ENCODE results near the gene BCKDHA. TPM values are rescaled to one million over a fixed set of nuclear protein-coding genes. Genes with fewer than 3 reads are reported as not detected.
A peak's percentile ranks its signal among the peaks of the same experiment; 100 is the strongest.

Gene BCKDHA
- total RNA-seq, 4 donors from 2014 or later, result 40.7 to 75.2 (median 54.0) TPM

DNA sequence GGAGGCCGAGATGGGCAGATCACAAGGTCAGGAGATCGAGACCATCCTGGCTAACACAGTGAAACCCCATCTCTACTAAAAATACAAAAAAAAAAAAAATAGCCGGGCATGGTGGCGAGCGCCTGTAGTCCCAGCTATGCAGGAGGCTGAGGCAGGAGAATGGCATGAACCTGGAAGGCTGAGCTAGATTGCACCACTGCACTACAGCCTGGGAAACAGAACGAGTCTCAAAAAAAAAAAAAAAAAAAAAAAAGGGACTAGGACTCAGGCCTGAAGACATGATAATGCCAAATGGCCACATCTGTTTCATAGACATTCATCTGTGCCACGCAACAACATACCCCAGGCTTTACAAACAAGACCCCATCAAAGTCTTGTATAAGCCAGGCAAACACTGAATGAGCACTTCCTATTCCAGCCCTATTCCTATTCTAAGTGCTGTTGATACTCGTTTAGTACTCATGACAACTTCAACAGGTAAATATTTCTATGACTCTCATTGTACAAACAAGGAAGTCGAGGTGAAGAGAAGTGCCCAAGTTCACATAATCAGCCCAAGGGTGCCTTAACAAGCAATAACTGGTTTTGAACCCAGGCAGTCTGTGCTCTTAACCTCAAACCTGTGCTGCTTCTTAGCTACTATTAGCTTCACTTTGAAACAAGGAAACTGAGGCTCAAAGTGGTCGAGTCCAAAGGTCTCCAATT, 35.3 kb upstream of the BCKDHA start:
- H3K4me3 ChIP-seq, result no peak overlapping the region
- 90% methylated on average over 10 of the region's 10 CpGs for WGBS
- peaks cover 5 to 26% (median 20%) of the 10 kb centered on the region in 4 donors for H3K4me1 ChIP-seq
- DNase-seq (ENCODE audit: extremely low spot score), result no peak
- intact Hi-C loops (cut with DNase I), result no loop called here
- H3K27ac ChIP-seq (replicated peaks in 1 of 4), result no peak overlapping the region
- H3K9me3 ChIP-seq, result no peaks in the 10 kb centered on the region
- TF ChIP-seq POLR2AphosphoS5 (IDR thresholded peaks at IDR 0.05) (no peak), EP300 (IDR thresholded peaks at IDR 0.05) (no peak), POLR2A (IDR thresholded peaks at IDR 0.05; ENCODE audit: low read depth) (no peak)
- TF ChIP-seq, protein P1, sequence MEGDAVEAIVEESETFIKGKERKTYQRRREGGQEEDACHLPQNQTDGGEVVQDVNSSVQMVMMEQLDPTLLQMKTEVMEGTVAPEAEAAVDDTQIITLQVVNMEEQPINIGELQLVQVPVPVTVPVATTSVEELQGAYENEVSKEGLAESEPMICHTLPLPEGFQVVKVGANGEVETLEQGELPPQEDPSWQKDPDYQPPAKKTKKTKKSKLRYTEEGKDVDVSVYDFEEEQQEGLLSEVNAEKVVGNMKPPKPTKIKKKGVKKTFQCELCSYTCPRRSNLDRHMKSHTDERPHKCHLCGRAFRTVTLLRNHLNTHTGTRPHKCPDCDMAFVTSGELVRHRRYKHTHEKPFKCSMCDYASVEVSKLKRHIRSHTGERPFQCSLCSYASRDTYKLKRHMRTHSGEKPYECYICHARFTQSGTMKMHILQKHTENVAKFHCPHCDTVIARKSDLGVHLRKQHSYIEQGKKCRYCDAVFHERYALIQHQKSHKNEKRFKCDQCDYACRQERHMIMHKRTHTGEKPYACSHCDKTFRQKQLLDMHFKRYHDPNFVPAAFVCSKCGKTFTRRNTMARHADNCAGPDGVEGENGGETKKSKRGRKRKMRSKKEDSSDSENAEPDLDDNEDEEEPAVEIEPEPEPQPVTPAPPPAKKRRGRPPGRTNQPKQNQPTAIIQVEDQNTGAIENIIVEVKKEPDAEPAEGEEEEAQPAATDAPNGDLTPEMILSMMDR (IDR thresholded peaks at IDR 0.05), result no peak
- H3K27me3 ChIP-seq, result no peaks in the 10 kb centered on the region
- no peaks in the 10 kb centered on the region for H3K36me3 ChIP-seq

DNA sequence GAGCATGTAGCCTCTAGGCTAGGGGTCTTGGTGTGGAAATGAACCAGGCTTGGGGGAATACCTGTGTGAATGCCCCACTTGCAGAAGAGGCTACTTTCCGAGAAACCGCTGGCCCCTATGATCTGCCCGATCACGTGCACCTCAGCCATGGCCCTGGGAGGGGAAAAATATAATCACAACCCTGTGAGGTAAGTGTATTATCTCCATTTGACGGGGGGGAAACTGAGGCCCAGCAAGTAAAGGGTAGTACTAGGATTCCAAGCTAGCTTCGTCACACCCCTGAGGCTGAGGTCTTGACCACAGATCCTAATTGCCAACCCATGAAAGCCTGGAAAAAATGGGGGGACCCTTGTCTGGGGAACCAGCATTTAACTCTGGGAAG, 34.3 kb upstream of the BCKDHA start:
- H3K27me3 ChIP-seq, result no peaks in the 10 kb centered on the region
- H3K9me3 ChIP-seq, result no peaks in the 10 kb centered on the region
- peak overlapping the region; percentile 93 to 99 (median 96) for H3K27ac ChIP-seq (replicated peaks in 1 of 4)
- H3K4me3 ChIP-seq, result peak overlapping the region; percentile 65 to 82 (median 74)
- peaks cover 0 to 4% (median 0%) of the 10 kb centered on the region in 4 donors for H3K36me3 ChIP-seq
- TF ChIP-seq EP300 (IDR thresholded peaks at IDR 0.05), result no peak
- TF ChIP-seq, protein P1 (IDR thresholded peaks at IDR 0.05), result no peak
- TF ChIP-seq POLR2AphosphoS5 (IDR thresholded peaks at IDR 0.05), result no peak
- TF ChIP-seq POLR2A (IDR thresholded peaks at IDR 0.05; ENCODE audit: low read depth), result no peak
- peaks cover 5 to 26% (median 20%) of the 10 kb centered on the region in 4 donors for H3K4me1 ChIP-seq
- intact Hi-C loops (cut with DNase I), result no loop called here
- DNase-seq (ENCODE audit: extremely low spot score), result no peak
- WGBS, result 50% methylated on average over 6 of the region's 6 CpGs

DNA sequence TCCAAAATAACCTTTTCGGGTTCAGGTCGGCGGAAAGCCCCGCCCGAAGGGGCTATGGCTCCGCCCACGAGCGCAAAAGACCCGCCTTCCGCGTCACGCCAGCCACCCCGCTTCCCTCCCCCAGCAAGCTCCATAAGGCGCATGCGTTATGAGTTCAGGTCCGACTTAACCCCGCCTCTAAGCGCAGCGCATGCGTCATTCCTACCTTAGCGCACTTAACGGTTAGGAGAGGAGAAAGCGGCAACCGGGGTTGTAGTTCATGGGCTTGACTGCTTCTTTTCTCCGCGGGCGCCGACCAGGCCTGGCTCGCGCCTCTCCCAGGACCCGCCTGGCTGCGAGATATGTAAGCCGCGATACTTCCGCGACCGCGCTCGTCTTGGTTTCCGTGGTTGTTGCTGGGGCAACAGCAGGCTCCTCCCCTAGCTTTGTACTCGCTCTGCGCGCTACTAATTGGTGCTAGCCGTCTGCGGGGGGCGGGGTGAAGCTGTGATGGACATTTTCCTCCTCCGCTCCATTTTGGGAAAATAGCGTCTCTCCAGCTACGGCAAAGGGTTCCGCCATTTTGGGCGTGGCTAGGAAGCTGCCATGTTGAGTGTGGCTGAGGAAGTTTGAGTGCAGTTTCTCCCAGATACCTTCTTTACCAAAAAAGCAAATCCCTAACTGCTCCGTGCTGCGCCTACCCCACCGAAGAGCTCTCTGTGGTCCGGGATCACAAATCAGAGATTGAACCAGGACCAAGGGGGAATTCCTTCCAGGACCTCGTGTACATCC, 33.7 kb upstream of the BCKDHA start, which contains the start of gene B9D2:
B9D2 (minus strand) TSS at position 397 of the 771 bp plus-strand sequence. CDS start 630 bp downstream, outside the sequence.
- DNase-seq (ENCODE audit: extremely low spot score), result peak; percentile 99
- peak within 1 kb of the TSS; percentile 93 to 99 (median 96) for H3K27ac ChIP-seq (replicated peaks in 1 of 4)
- no peaks in the 10 kb centered on the region for H3K27me3 ChIP-seq
- H3K36me3 ChIP-seq, result peaks cover 0 to 4% (median 0%) of the 10 kb centered on the region in 4 donors
- H3K9me3 ChIP-seq, result no peaks in the 10 kb centered on the region
- H3K4me3 ChIP-seq, result peak within 1 kb of the TSS; percentile 65 to 82 (median 74)
- 0% methylated on average over 46 of the region's 56 CpGs for WGBS
- TF ChIP-seq, protein P1 (IDR thresholded peaks at IDR 0.05), result no peak
- peak; percentile 13 for TF ChIP-seq POLR2A (IDR thresholded peaks at IDR 0.05; ENCODE audit: low read depth)
- peak; percentile 89 to 91 for TF ChIP-seq POLR2AphosphoS5 (IDR thresholded peaks at IDR 0.05)
- TF ChIP-seq EP300 (IDR thresholded peaks at IDR 0.05), result no peak
- H3K4me1 ChIP-seq, result peaks cover 5 to 26% (median 20%) of the 10 kb centered on the region in 4 donors
- intact Hi-C loops (cut with DNase I), result no loop called here

- DNase-seq (ENCODE audit: extremely low spot score), result no peak
- intact Hi-C loops (cut with DNase I), result no loop called here
- TF ChIP-seq POLR2A (IDR thresholded peaks at IDR 0.05; ENCODE audit: low read depth), result no peak
- TF ChIP-seq POLR2AphosphoS5 (IDR thresholded peaks at IDR 0.05), result no peak
- TF ChIP-seq, protein P1 (IDR thresholded peaks at IDR 0.05), result no peak
- no peak for TF ChIP-seq EP300 (IDR thresholded peaks at IDR 0.05)
- 73% methylated on average over 14 of the region's 14 CpGs for WGBS
- no peaks in the 10 kb centered on the region for H3K9me3 ChIP-seq
- H3K27ac ChIP-seq (replicated peaks in 1 of 4), result peak overlapping the region; percentile 93 to 99 (median 96)
- H3K27me3 ChIP-seq, result no peaks in the 10 kb centered on the region
- H3K36me3 ChIP-seq, result peaks cover 0 to 4% (median 0%) of the 10 kb centered on the region in 4 donors
- peaks cover 5 to 26% (median 20%) of the 10 kb centered on the region in 4 donors for H3K4me1 ChIP-seq
- H3K4me3 ChIP-seq, result peak overlapping the region; percentile 65 to 82 (median 74)
Measured at GRCh38 chr19:41364524-41365391, 32.9 kb upstream of the BCKDHA start.

Data from esophagus muscularis mucosa (tissue), 4 donors.